Erythroblast (primary cell): ENCODE data around the gene APPL2.

Experiments used
- GATA1 ChIP-seq: IDR thresholded peaks from 2 replicates; pipeline ENCODE4 v1.6.1; 2011; ENCODE audit warnings: low read depth, mild to moderate bottlenecking, control low read depth, low read length, moderate library complexity
- POLR2A ChIP-seq: IDR thresholded peaks from 2 replicates; pipeline ENCODE4 v1.6.1; 2011; ENCODE audit warnings: mild to moderate bottlenecking, low read length

DNA sequence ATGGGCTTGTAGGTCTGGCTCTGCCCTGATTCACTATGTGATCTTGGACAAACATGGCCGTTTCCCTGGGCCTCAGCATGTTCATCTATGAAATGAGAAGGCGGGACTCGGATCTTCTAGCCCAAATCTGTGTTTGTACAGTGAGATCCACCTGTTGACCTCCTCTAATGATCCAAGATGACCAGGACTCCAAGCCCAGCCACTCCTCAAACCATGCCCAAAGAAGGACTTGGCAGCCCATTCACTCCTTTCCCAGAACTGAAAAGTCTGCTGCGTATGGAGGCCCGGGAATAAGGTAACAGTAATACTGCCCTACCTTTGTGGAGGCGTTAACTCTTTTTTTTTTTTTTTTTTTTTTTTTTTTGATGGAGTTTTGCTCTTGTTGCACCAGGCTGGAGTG lies 39.9 kb downstream of the APPL2 start:
- no peak for TF ChIP-seq POLR2A
- no peak for TF ChIP-seq GATA1
